GM12801 (cell line): ENCODE data around the gene MAZ.

Experiments
- CTCF ChIP-seq: IDR thresholded peaks from one replicate; pipeline ENCODE4 v1.5.1; 2011; ENCODE audit warnings: control low read depth; ENCODE audit not compliant: insufficient read length; ENCODE audit errors: extremely low read depth

Gene MAZ

DNA sequence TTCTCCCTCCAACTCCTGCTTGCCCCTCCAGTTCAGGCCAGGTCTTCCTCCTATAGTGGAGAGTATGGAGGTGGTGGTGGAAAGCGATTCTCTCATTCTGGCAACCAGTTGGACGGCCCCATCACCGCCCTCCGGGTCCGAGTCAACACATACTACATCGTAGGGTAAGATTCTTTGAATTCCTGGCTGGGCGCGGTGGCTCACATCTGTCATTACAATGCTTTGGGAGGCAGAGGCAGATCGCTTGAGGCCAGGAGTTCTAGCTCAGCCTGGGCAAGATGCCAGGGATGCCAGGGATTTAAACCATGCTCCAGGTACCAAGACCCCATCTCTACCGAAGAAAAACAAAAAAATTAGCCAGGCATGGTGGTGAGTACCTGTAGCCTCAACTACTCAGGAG lies 26.9 kb upstream of the MAZ start:
- no peak for TF ChIP-seq CTCF

- TF ChIP-seq CTCF = no peak
Observed at GRCh38 chr16:29784157-29784556, 22.2 kb upstream of the MAZ start.

DNA sequence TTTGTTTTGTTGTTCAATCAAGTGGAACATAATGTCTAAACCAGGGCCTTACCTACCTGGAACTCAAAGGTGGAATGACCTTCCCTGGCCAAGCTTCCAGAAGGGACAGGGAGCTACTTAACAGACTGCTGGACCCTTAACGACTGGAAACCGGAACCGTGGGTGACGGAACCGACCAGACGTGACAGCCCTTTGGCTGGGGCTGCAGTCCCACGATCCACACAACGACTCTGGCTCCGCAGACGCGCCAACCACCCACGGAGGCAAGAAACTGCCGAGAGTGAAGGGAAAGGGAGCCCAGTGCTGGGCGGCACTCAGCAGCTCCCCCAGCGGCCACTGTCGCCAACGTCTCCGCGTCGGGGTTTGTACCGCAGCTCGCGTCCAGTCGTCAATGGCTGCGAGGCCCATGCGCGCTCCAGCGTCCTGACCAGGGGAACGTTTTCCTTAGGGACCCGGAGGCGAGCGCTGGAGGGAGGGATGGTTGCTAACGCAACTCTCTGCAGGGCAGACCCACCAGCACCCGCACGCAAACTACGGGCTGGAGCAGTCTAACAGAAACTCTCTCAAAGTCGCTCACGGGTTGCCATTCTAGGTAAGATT lies 21.3 kb upstream of the MAZ start:
- no peak for TF ChIP-seq CTCF

GRCh38 chr16:29789775-29790182 lies 16.6 kb upstream of the MAZ start:
- TF ChIP-seq CTCF = no peak

- no peak for TF ChIP-seq CTCF
Observed at GRCh38 chr16:29790183-29790948, 16.0 kb upstream of the MAZ start, which contains the start of gene KIF22. KIF22 (plus strand) TSS chr16:29790751; CDS start chr16:29790760, 9 bp downstream.

DNA sequence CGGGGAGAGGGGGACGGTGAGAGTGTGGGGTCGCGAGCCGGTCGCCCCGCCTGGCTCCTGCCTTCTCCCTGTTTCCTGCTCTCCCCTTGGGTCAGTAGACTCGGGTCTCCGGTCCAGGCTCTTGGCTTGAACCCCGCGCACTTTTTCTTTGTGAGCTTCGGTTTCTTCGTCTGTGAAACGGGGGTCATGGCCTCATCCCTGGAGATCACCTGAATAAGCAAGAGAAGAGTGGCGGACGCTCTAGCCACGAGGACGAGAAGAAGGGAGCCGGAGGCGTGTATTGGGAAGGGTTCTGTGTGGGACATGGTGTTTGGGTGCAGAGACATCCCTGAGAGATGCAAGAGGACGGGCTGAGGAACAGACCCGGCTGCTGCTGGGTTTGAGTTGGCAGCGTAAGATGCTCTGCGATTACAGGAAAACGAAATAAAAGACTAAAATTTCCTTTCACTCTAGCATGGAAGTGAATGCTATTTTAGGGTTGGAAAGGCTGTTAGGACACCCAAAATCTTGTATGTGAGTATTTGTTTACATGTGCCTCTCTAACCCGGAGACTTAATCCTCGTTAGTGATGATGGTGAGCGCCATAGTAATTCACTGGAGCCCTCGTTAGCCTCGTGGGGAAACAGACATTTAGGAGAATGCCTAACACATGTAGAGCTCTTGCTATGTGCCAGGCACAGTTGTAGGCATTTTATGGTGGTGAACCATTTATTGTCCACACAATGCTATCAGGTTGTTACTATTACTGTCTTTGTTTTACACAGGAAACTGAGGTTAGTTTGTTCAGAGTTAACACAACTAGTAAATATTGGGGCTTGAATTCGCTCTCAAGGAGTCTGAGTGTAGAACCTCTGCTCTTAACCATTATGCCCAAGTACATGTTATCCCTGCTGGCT lies 15.1 kb upstream of the MAZ start:
- no peak for TF ChIP-seq CTCF
